SK-N-MC (cell line): Measurements from ENCODE around the gene TYW1B.
"Not testable (repeated sequence)": the region's sequence is repeated elsewhere in the genome, so short reads cannot be mapped to it uniquely, and the experiment has no call there.

Experiments used
- DNase-seq: peaks from one replicate; pipeline ENCODE4 v3.0.0-alpha.2; 2011; ENCODE audit warnings: low read depth, low spot score
- H3K27ac ChIP-seq: fragments of 200-600 bp; sonication (generic); 2 replicates; pipeline ENCODE4 v1.5.1; 2016; ENCODE audit warnings: mixed run types
- H3K36me3 ChIP-seq: fragments of 200-600 bp; sonication (generic); 2 replicates; pipeline ENCODE4 v1.6.1; 2017; ENCODE audit warnings: antibody characterized with exemption, low read length, mixed read lengths; ENCODE audit not compliant: insufficient read depth
- H3K4me3 ChIP-seq: fragments of 200-600 bp; sonication (generic); 2 replicates; pipeline ENCODE4 v1.5.1; 2016
- H3K9ac ChIP-seq: fragments of 200-600 bp; sonication (generic); 2 replicates; pipeline ENCODE4 v1.8.0; 2017; ENCODE audit warnings: mixed run types, mixed read lengths; ENCODE audit not compliant: insufficient read length
- H3K9me3 ChIP-seq: fragments of 200-600 bp; sonication (generic); 2 replicates; pipeline ENCODE4 v1.6.1; 2017; ENCODE audit warnings: low read depth, mild to moderate bottlenecking, antibody characterized with exemption, low read length, moderate library complexity, mixed read lengths
- POLR2AphosphoS5 ChIP-seq: IDR thresholded peaks from 2 replicates; pipeline ENCODE4 v1.6.1; 2012; ENCODE audit warnings: mild to moderate bottlenecking, low read depth, low read length, borderline replicate concordance

Gene TYW1B

GRCh38 chr7:72829687-72830354 lies 1.8 kb upstream of the TYW1B start:
- Histone ChIP-seq H3K4me3 (peak overlapping the region; percentile 91), H3K36me3 (peaks cover 26% of the 10 kb centered on the region), H3K9ac (peak overlapping the region; percentile 79)
- DNase-seq, H3K9me3 ChIP-seq, H3K27ac ChIP-seq: not testable (repeated sequence)

DNA sequence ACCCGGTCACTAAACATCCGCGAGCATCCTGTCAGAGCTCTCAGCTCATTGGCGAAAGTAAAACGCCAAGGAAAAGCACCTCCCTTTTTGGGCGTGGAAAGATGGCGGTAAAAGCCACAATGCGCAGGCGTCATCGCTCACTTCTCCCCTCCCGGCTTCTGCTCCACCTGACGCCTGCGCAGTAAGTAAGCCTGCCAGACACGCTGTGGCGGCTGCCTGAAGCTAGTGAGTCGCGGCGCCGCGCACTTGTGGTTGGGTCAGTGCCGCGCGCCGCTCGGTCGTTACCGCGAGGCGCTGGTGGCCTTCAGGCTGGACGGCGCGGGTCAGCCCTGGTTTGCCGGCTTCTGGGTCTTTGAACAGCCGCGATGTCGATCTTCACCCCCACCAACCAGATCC lies 1.3 kb upstream of the TYW1B start:
- DNase-seq = peak; percentile 98
- H3K4me3 ChIP-seq = peak overlapping the region; percentile 91
- peak overlapping the region; percentile 79 for H3K9ac ChIP-seq
- peak; percentile 85 for TF ChIP-seq POLR2AphosphoS5
- H3K9me3 ChIP-seq, H3K27ac ChIP-seq: not testable (repeated sequence)
- H3K36me3 ChIP-seq = peaks cover 23% of the 10 kb centered on the region

DNA sequence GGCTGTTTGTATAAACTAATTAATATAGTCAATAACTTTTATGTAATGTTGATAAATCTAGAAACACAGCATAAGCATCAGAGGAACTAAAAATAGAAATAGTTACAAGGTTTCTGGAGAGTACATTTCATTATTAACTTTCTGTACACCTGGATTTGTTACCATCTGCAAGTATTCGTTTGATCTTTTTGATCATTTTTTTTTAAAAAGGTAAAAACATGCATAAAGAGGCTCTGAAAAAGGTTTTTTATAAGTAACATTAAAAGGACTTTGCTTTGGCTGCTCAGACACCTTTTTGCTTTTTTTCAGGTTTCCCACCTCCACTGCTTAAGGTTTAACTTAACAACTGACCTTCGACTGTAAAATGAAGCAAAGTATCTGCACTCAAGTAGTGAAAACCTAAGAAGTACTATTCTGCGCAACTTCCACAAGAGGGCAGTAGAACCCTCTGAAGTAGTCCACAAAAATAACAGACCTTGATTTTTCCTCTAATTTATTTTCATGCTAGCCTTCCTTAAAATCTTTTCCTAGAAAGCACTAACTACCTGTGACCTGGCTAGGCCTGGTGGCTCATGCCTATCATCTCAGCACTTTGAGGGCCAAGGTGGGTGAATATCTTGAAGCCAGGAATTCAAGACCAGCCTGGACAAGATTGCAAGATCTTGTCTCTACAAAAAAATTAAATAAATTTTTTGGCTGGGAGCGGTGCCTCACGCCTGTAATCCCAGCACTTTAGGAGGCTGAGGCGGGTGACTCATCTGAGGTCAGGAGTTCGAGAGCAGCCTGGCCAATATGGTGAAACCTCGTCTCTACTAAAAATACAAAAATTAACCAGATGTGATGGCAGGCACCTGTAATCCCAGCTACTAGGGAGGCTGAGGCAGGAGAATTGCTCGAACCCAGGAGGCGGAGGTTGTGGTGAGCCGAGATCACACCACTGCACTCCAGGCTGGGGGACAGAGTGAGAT lies 4.0 kb downstream of the TYW1B start:
- H3K36me3 ChIP-seq, H3K27ac ChIP-seq, H3K9ac ChIP-seq, H3K4me3 ChIP-seq, DNase-seq, H3K9me3 ChIP-seq: not testable (repeated sequence)

- not testable (repeated sequence) for DNase-seq, H3K27ac ChIP-seq, H3K9ac ChIP-seq, H3K36me3 ChIP-seq, H3K9me3 ChIP-seq, H3K4me3 ChIP-seq
Measured at GRCh38 chr7:72822497-72822896, 5.5 kb downstream of the TYW1B start.

GRCh38 chr7:72818663-72819361 lies 9.2 kb downstream of the TYW1B start:
- not testable (repeated sequence) for H3K36me3 ChIP-seq, DNase-seq, H3K4me3 ChIP-seq, H3K9ac ChIP-seq, H3K27ac ChIP-seq, H3K9me3 ChIP-seq

DNA sequence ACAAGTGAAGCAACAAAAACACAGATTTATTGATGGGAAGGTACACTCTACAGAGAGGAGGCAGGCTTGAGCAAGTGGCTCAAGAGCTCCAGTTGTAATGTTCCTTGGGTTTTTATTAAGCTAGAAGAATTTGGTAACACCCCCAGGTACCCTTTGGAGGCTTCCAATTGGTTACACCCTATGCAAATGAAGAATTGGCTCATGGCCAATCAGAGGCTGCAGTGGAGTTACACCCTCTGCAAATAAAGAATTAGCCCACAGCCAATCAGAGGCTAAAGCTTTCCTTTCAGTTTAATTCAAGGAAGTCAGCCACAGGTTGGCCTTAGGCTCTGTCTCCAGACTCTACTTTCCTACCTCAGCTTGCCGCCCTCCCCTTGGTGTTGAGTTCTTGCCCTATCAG lies 10.3 kb downstream of the TYW1B start:
- DNase-seq, H3K4me3 ChIP-seq, H3K36me3 ChIP-seq, H3K9ac ChIP-seq, H3K9me3 ChIP-seq, H3K27ac ChIP-seq: not testable (repeated sequence)

- not testable (repeated sequence) for H3K9ac ChIP-seq, H3K9me3 ChIP-seq, H3K36me3 ChIP-seq, H3K27ac ChIP-seq, H3K4me3 ChIP-seq, DNase-seq
Measured at GRCh38 chr7:72816370-72817157, 11.4 kb downstream of the TYW1B start.

DNA sequence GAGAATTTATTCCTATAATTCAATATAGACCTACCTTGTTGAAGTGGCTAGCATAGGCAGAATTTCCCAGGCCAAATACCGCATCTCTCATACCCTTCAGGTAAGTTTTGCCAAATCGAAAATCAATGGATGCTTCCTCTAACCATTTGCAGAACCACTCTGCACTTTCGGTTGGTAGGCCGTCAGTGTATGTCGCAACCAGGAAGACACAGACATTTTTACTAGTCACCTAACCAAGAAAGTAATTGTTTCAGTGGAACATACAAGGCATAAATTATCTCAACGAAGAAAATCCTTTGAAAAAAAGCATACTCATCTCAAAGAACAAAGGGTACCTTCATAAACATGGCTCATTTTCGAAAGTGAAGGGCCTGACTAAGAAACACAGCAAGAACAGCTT lies 17.6 kb downstream of the TYW1B start:
- H3K4me3 ChIP-seq, DNase-seq, H3K36me3 ChIP-seq, H3K9me3 ChIP-seq, H3K9ac ChIP-seq, H3K27ac ChIP-seq: not testable (repeated sequence)

GRCh38 chr7:72808511-72808910 lies 19.5 kb downstream of the TYW1B start:
- H3K9me3 ChIP-seq, H3K4me3 ChIP-seq, H3K36me3 ChIP-seq, DNase-seq, H3K9ac ChIP-seq, H3K27ac ChIP-seq: not testable (repeated sequence)

GRCh38 chr7:72806851-72807250 lies 21.1 kb downstream of the TYW1B start:
- H3K4me3 ChIP-seq, H3K27ac ChIP-seq, H3K9me3 ChIP-seq, DNase-seq, H3K9ac ChIP-seq, H3K36me3 ChIP-seq: not testable (repeated sequence)
